Activated CD8-positive, alpha-beta memory T cell treated with anti-CD3 and anti-CD28 coated beads, Interleukin-2, amount 50 U/mL, for 1 hour (primary cell): Measurements from ENCODE around the gene GSTM5.
"Not testable (repeated sequence)": the region's sequence is repeated elsewhere in the genome, so short reads cannot be mapped to it uniquely, and the experiment has no call there.

ENCODE experiments used
- DNase-seq: peaks from one replicate; pipeline ENCODE4 v3.0.0-alpha.2; 2020; ENCODE audit errors: extremely low read depth

Gene GSTM5

DNA sequence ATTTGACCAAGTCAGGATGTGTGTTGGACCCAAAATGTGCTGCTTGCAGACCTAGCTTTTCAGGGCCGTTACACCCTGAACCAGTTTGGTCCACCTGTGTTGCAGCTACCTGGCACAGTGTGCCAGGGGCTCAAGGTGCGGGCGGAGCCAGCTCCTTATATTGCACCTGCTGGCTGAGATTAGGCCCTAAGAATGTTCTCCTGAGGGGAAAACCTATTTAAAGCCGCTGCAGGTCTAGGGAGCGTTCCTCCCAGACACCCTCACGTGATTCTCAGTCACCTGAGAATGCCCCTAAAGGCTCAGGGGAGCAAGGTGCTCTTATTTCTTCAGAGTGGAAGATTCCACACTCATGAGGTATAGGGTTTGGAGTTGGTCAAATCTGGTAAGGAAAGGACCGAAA lies 16.8 kb downstream of the GSTM5 start:
- no peak for DNase-seq

DNA sequence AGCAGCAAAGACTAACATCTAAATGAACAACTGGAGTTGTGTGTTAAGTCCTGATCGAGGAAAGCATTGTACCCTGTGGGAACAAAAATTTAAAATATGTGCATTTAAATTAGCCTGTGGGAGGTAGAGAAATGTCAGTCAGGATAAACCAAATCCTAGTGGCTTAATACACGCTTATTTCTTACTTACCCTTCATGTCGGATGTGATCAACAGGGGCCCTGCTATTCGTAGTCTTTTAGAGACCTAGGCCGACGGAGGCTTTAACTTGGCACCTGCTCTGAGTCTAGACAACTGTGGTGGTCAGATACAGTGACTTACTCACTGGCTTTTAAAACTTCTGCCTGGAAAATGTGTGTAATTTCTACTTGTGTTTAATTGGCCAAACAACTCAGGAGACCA lies 18.6 kb downstream of the GSTM5 start:
- no peak for DNase-seq

DNA sequence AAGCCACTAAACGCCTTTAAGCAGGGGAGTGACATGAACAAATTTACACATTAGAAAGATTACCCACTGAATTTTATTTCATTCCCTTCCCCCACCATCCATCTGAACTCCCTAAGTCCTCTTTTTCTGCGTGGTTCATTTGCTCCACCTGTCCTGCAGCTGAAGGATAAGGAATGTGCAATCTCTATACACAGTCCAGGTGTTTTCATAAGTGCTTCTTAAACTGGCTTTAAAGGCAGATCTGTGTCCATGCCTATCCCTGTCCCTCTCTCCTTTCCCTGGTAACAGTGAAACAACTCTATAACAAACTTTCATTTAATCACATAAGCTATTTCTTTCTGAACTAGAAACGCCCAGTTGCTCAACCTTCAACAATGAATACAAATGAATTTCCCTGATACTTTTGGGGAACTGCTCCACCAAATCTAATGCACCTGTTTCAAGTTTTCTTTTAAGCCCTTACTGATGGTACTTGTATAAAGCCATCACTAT lies 20.4 kb downstream of the GSTM5 start:
- no peak for DNase-seq

DNA sequence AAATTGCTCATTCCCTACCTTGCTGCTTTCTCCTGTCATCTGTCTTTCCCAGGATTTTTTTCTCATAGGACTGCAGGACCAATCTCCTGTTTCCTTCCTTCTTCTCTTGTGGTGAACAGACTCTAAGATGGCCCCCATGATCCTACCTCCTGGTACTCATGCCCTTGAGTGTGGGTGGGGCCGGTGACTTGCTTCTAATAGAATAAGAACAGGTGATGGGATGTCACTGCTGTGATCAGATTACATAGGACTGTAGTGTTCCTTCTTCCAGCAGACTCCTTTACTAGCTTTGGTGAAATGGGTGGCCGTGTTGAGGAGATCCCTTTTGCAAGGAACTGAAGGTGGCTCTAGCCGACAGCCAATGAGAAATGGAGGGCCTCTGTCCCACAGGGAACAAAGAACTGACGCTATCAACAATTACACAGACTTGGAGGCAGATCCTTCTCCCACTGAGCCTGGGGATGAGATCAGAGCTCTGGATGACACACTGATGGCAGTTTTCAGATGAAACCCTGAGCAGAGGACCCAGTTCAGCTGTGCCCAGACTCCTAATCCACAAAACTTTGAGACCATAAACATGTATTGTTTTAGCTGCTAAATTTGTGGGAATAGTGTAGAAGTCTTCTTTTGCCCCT lies 21.3 kb downstream of the GSTM5 start:
- no peak for DNase-seq

GRCh38 chr1:109739738-109740614 lies 27.9 kb downstream of the GSTM5 start:
- DNase-seq: peak; percentile 66

GRCh38 chr1:109740615-109741373 lies 28.7 kb downstream of the GSTM5 start, which contains the start of gene GSTM3:
GSTM3 (minus strand) TSS chr1:109741038; CDS start chr1:109740287, 751 bp downstream.
- DNase-seq: no peak

DNA sequence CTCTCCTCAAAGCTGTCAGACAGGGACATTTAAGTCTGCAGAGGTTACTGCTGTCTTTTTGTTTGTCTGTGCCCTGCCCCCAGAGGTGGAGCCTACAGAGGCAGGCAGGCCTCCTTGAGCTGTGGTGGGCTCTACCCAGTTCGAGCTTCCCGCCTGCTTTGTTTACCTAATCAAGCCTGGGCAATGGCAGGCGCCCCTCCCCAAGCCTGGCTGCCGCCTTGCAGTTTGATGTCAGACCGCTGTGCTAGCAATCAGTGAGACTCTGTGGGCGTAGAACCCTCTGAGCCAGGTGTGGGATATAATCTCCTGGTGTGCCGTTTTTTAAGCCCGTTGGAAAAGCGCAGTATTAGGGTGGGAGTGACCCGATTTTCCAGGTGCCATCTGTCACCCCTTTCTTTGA lies 36.3 kb downstream of the GSTM5 start:
- not testable (repeated sequence) for DNase-seq

GRCh38 chr1:109749221-109749620 lies 37.2 kb downstream of the GSTM5 start:
- DNase-seq: no peak

DNA sequence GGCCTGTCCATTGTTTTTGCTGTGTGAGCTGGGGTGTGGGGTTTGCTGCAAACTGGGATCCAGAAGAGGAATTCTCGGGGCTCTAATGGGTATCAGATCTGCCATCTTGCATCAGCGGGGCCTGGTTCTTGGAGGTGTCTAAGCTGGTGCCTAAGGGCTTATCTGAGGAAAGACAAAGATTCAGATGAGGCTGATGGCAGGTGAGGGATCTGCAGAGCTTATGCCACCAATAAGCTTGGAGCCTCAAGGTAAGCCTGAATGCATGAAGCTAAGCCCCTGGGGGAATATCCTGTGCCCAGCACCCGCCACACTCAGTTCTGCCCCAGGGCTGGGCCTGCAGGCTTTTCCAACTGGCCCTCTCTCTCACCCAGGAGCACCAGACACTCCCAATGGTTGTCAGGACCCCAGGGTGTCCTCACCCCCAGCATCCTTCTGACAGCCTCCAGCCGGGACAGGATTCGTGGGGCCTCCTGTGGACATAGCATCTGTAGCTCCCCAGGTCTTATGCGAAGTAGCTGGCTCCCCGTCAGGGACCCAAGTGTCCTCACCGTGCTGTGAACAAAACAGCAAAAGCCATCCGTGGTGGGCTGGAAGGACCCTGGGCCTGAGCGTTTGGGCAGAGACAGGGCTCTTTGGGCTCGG lies 38.3 kb downstream of the GSTM5 start:
- DNase-seq: no peak

DNA sequence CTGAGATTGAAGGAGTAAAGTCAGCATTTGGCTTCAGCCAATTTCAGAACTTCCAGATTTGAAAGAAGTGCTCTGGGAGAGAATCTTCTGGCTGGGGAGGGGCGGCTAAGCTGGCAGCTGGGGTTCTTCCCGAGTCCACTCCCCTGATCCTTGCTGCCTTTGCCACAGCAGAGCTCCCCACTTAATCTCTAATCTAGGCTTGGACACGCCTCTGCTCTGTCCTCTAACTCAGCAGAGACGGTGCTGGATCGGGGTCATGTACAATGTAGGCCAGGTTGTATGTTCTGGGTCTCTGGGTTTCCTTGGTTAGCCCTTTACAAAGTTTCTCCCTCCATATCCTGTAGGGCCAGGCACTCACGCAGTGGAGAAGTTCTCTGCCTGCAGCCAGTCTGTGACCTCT lies 38.9 kb downstream of the GSTM5 start:
- DNase-seq: no peak

DNA sequence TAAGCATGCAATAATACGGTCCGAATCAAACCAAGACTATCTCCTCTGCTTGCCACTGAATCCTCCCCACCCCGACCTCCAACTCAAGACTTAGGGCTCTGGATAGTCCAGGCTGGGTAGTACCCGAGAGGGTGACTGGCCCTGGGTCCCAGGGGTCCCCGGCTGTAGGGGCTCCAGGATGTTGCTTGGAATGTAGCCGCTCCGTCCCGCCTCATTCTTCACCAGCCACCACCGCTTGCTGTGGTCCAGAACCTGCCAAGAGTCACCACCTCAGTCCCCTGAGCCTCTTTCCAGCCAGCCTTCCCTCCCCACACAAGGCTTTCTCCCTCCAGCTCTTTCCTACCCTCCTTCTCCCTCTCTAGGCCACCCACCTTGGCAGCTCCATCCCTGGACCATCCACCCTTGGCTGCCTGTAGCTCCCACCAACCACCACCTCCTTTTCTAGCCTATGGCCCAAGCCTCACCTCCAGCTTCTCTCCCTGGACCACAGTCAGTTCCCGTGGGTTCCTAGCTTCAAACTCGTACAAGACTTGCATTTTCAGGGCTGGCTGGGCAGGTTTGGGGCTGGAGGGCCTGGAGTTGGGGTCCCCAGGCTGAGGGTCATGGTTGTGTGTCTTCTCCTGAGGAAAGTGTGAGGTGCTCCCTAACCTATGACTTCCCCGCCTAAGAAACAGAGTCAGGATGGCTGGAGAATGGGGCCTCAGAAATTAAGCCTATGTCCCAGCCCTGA lies 39.6 kb downstream of the GSTM5 start:
- DNase-seq: no peak

GRCh38 chr1:109754738-109755137 lies 42.7 kb downstream of the GSTM5 start:
- no peak for DNase-seq

GRCh38 chr1:109756325-109756724 lies 44.3 kb downstream of the GSTM5 start:
- DNase-seq: not testable (repeated sequence)

DNA sequence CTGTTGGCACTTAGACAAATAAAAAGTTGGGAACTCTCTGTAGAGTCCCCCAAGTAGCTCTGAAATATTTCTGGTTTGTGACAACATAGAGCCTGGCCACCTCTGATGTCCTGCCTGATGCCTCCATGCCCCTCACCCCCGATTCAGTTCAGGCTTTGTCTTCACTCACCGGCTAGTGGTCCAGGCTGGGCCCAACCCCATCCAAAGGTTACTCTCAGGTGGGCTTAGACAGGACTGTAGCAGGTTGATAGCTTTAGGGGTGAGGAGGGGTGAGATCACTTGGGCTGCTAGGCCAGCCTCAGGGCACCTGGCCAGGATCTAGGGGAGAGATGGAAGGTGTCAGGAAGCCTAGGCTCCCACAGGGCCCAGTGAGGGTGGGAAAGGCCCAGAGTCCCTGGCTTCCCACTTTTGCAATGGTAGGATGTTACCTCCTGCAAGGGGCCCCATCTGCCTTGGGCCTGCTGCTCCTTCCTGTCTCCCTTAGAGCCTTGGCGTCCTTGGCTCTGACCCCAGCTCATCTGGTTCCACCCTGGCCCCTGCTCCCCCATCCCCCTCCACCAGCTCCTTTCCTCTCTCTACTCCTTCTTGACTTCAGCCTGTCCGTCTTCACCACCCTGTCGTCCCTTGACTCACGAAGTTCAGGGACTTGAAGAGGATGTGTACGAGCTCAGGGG lies 44.9 kb downstream of the GSTM5 start:
- no peak for DNase-seq

DNA sequence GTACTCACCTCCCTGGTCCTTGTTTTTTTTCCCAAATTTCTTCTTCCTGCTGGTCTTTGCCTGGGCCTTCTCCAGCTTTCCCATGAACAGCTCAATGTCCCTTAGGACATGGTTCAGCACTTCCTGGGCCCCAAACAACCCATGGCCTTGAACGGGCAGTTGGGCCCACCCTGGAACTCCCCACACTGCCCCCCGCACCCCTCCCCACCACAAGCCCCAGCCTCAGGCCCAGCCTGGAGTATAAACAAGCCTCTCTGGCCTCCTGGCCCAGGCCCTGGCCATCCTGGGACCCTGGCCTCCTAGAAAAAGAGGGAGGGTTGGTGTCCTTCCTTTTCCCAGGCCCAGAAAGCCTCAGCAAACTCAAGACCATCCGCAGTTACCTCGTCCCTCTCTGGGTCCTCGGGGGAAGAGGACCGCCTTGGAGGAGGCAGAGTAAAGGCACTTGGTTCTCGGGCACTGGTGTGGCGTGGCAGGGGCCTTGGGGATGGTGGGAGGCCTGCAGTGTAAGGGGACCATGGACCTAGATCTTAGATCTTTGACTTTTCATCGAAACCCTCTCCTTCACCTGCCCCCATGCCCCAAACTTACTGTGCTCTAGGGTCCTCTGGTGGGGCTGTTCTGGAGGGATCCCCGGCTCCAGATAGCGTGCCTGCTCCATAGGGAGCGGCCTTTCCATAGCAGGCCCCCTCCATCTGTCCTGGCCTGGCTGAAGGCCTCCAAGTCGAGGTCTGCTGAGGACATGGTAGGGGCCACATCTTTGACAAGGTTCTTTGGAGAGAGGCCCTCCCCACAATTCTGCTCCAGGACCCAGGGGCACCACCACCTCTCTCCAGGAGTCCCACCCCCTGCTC lies 46.1 kb downstream of the GSTM5 start:
- no peak for DNase-seq

- no peak for DNase-seq
These were observed 47.7 kb downstream of the GSTM5 start for GRCh38 chr1:109759513-109760334.

DNA sequence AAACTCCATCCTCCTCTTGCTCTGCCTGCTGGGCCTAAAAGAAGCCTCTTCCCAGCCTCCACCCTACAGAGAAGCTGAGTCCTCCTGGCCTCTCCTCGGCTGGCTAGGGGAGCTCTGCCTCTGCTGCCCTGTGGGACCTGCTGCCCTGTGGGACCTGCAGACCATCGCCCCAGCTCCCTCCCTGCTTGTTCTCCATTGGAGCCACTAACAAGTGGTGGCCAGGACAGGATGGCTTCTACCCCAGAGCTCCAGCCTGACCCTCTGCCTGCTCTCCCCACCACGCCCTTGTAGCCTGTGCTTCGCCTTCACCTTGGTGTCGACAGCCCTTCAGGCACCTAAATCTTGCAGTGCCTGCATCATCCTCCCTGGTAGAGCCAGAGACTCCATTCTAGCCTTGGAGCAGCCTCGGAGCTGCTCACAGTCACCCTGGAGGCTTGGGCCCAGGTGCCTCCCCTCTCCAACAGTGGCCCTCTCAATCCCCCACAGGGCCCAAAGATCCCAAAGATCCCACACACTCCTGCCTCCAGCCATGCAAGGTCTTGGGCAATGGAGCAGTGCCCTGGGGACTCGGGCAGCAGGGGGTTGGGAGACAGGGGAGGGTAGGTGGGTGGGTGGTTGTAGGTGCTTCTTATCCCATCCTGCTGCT lies 48.7 kb downstream of the GSTM5 start:
- no peak for DNase-seq
